Activated T-cell treated with anti-CD3 and anti-CD28 coated beads, Interleukin-2, amount 50 U/mL, for 1 hour (primary cell): Measurements from ENCODE around the gene TRMT13.

Experiments used
- DNase-seq: peaks from one replicate; pipeline ENCODE4 v3.0.0-alpha.2; 2020

Gene TRMT13, protein sequence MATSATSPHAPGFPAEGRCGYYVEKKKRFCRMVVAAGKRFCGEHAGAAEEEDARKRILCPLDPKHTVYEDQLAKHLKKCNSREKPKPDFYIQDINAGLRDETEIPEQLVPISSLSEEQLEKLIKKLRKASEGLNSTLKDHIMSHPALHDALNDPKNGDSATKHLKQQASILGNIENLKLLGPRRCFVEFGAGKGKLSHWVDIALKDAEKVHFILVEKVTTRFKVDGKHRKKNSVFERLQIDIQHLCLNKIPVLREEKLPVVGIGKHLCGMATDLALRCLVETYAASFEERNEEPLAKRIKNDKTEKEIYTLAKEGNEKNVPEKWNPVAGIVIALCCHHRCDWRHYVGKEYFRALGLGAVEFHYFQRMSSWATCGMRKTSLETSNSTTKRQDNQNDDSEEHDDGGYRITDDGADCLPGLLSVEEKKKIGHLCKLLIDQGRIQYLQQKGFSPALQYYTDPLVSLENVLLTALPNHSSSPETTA

DNA sequence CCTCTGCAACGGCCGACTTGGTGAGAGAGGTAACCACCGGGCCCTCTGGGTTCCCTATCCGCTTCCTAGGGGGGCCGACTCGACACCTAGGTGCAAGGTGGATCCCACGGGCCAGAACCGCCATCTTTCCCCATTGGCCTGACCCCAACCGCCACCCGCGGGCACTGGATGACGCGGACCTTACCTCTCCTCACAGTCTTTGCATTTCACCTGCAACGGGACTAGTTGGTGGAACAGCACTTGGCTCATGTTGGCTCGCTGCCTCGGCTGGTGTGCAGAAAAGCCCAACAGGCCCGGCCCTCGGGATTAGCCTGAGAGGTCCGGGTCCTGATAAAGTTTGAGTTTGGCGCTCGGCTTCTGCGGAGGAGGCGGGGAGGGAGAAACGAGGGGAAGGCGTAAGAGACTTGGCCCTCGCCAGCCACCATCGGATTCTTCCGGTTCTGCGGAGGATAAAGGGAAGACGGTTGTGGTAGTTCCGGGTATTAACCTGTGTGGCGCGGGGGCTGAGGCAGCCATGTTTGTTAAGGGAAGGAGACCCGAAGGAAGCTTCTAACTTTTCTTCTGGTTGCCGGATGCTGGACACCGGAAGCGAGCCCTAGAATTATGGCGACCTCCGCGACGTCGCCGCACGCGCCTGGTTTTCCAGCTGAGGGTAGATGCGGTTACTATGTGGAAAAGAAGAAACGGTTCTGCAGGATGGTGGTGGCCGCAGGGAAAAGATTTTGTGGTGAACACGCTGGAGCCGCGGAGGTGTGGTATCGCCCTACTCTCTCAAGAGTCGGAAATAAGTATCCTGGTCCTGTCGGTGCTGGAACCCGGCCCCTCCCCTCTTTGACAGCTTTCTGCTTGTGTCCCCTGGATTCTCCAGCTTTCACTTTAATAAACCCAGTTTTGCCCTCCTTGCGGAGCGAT, at the start of gene TRMT13, which contains the start of gene SASS6:
TRMT13 (plus strand) TSS at position 598 of the 912 bp plus-strand sequence; CDS start at position 604, 6 bp downstream.
SASS6 (minus strand) TSS at position 365 of the 912 bp plus-strand sequence; CDS start at position 249, 116 bp downstream.
- peak; percentile 87 for DNase-seq

DNA sequence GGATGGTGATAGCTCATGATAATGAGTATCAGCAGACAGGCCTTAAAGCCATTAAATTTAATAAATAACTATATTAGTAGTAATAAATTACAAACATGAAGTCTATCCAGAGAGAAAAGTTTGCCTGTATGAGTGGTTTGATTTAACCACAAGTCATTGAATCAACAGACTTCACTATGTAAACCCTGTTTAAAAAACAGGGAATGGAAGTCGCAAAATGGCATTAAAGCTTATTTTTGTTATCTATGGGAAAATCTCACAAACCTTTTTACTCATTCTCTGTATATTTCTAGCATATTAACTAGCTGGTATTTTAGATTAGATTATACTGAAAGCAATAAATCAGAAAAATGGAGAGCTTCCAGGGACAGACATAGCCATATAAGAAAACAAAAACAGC, 45.6 kb upstream of the TRMT13 start:
- DNase-seq = no peak

DNA sequence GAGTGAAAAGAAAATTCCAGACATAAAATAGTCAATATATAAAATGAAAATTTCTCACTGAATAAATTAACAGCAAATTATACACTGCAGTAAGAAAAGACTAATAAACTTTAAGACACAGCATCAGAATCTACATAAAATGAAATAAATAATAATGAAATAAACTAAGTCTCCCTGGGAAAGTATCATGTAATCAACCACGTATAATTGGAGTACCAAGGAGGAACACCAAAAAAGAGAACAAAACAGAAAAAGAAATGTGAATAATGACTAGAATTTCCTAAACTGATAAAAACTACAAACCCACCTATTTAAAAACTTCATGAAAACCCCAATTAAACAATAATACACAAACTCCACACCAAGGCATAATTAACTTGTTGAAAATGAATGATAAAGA, 43.9 kb upstream of the TRMT13 start:
- DNase-seq = no peak

DNA sequence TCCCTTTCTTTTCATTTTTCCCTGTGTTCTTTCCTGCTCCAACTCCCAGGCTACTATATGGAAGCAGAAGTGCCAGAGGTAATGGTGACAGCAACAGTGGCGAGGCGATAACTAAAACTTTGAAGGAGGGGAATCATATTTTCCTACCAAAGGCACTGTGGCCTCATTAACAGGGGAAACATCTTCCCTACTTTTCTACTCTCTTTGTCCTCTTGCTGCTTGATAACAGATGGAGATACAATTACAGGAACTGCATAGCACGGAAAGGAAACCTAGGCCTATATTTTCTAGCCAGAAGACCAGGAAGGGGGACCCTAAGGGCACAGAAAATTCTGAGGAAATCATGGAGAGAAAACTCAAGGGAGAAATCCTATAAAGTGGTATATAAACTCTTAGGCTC, 42.5 kb upstream of the TRMT13 start:
- DNase-seq = no peak

DNA sequence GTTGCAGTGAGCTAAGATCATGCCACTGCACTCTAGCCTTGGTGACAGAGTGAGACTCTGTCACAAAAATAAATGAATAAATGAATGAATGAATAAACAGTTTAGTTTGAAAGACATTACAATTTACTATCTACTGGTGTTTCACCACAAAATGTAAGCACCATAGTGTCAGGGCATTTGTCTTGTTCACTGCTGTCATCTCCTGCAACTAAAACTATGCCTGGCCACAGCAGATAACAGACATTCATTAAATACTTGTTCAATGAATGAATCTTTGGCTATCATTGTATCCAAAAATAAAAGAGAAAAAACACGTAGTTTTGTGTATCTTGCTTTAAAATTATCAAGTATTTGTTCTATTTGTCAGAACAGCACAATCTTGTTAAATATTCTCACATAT, 32.8 kb upstream of the TRMT13 start:
- DNase-seq = no peak

DNA sequence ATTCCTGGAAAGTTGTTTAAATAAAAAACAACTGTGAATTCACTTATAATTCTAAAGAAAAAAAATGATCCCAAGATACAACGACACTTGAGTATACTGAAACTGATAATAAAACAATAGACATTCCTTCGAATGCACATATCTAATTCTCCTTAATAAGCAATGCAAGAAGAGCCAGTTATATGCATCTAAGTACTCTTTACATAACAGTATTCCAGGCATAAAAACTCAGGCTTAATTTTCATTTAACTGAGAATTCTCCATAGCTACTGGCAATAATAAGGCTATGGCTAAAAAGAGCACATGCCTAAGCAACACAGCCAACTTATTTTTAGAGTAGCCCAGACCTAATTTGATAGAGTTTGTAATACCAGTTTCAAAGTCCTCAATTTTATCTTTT, 31.4 kb upstream of the TRMT13 start:
- no peak for DNase-seq

DNA sequence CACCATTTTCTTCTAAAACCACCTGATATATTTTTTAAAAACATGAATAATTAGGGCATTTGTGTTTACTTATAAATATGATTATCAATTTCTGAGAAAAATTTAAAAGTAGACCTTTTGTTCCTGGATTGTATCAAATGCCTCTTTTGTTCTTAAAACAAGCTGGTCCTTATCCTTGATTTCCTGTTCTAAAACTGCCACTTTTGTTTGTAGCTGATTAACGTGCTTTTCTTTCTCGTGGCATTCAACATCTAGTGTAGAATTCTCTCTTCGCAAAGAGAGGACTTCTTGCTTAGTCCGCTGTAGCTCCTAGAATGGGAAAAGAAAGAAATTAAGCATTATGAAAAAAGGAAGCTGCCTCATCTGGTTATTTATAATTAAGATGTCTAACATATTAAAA, 25.3 kb upstream of the TRMT13 start:
- no peak for DNase-seq

DNA sequence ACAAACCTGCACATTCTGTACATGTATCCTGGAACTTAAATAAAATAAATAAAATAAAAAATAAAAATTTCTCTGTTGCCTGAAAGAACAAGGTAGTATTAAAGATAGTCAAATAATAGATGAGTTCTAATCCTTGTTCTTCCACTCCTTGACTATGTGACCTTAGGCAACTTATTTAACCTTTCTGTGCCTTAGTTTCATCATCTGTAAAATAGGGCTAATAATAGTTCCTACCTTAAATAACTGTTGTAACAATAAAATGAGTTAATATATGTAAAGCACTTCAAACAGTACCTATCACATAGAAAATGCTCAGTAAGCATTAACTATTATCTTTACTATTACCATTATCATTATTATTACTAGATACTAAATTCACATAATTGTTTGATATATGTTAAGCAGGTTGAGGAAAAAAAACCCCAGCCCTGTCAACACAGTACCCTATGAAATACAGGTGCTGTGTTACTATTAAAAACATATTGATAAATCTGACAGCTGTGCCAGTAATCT, 23.4 kb upstream of the TRMT13 start:
- no peak for DNase-seq

DNA sequence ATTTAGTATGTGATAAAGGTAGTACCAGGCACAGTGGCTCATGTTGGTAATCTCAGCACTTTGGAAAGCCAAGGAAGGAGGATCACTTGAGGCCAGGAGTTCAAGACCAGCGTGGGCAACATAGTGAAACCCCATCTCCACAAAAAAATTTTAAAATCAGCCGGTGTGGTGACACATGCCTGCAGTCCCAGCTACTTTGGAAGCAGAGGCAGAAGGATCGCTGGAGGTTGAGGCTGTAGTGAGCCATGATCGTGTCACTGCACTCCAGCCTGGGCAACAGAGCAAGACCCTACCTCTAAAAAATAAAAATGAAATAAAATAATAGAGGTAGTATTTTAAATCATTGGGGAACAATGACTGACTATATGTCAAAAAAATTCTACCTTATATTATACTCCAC, 17.4 kb upstream of the TRMT13 start:
- no peak for DNase-seq

DNA sequence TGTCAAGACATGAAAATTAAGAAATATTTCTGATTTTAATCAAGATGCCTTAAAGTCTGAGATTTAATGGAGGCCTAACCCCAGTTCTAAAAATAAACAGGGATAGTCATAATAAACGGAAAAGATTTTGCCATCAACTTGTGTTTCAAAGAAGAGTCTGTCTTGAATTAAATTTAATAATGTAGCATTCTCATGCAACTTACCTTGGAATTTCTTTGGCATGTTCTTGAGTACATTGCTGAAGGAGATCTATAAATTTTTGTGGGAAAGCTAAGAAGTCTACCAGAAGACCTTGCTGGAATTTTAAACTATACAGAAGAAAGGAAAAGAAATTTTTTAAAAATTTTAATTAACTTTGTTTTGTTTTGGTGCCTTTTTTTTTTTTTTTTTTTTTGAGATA, 10.8 kb upstream of the TRMT13 start:
- no peak for DNase-seq

DNA sequence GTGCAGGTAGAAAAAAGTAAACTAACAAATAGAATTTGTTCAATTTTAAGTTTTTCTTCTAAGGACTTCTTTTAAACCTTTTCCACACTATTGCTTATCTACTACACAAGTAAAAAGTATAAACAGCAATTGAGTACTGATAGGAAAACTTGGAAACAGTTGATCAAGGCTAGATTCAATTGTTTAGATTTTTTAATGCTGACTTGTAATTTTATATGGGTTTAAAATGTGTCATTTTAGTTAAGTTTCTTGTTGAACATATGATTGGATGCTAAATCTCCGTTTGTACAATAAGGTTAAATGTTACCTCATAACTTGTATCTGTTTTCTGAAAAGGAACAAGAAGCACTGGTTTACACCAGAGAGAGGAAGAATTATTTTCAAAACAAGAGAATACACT, 5.7 kb upstream of the TRMT13 start:
- DNase-seq = no peak

DNA sequence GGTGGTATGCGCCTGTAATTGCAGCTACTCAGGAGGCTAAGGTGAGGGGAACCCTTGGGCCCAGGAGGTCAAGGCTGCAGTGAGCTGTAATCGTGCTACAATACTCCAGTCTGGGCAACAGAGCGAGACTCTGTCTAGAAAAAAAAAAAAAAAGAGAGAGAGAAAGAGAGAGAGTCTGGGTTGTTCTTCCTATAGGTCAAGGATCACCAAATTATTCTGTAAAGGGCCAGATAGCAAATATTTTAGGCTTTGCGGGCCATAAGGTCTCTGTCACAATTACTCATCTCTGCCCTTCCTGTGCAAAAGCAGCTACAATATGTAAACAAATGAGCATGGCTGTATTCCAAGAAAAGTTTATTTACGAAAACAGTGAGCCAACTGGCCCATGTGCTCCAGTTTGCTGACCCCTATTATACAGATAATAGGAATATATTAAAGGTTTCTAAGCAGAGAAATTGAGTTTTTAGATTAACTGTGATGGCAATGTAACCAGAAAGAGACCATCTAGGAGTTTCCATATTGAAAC, 2.3 kb upstream of the TRMT13 start:
- no peak for DNase-seq

DNA sequence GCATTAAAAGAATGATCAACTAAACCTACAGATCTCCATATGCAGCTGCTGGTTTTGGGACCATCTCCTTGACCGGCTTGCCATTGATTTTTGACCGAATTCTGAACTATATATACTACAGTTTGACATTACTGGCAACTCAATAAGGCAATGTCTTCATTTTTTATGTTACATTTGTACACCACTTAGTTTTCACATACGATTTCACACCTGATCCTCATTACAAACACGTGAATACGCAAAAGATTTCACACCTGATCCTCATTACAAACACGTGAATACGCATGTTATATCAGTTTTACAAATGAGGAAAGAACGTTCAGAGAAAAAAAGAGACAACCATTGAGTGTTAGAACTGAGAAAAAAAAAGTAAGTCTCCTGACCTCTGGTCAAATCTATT, 1.3 kb upstream of the TRMT13 start:
- no peak for DNase-seq

DNA sequence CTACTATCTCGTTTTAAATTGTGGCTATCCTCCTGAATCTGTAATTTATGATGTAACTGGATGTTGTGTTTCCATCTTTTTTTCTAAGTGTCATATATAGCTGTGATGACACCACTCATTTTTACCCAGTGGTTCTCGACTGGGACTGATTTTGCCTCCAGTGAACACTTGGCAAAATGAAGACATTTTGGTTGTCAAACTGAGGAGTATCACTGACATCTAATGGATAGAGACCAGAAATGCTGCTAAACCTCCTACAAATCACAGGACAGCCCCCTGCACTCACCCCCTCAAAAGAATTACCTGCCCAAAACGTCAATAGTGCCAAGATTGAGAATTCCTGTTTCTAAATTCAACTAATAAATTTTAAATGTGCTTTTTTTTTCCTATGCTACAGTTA, 1.9 kb downstream of the TRMT13 start:
- DNase-seq = no peak

DNA sequence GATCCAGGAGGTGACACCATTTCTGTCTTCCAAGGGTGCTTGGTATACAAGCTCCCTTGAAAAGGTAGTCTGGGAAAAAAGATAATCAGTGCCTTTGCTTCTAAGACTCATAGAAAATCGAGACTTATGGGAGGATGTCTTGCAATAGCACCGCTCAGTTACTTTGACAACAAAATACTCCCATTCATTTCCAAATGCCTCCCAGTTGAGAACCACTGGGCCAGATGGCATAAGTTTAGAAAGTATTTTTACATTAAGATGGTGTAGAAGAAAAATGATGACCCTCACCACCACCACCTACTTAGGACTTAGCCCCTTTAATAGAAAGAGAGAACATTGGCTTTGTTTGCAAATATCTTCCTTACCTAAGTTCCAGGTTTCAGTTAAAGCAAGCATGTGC, 4.6 kb downstream of the TRMT13 start:
- no peak for DNase-seq

DNA sequence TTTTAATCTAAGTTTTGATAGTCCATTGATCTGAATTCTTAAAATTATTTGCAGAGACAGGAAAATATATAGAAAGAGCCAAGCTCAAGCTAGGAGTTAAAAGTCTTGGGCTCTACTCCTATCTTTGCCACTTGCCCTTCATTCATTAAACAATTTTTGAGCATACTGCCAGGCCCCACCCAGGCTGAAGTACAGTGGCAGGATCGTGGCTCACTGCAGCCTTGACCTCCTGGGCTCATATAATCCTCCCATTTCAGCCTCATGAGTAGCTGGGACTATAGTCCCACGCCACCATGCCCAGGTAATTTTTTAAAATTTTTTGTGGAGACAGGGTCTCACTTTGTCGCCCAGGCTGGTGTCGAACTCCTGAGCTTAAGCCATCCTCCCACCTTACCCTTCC, 8.2 kb downstream of the TRMT13 start:
- no peak for DNase-seq

DNA sequence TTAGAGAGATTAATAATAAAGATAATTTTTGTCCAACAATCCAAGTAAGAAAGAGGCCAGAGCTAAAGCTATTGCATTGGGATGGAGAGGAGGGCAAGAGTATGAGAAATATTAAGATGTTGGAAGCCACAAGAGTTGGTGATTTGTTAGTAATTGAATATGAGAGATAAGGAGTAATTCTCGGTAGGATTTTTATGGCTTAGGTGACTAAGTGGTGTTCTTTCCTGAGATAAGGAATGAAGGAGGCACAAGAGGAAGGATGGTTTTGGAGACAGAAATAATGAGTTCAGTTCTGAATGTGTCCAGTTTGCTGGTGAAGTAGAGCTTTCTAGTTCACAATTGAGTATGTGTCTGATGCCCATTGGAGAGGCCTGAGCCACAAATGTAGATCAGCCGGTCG, 9.4 kb downstream of the TRMT13 start:
- no peak for DNase-seq

DNA sequence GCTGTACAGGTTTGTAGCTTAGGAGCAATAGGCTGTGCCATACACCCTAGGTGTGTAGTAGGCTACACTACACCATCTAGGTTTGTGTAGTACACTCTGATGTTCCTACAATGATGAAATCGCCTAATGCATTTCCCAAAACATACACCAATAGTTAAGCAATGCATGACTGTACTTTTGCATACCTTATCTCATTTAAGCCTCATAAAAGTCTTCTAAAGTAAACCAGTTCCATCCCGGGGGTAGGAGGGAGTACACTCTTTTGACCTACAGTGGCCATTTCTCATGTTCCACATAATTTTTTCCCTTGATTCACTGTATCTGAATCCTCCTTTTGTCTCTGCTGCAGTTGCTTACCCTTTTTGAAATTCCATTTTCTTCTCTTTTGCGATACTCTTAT, 12.2 kb downstream of the TRMT13 start:
- DNase-seq = no peak

DNA sequence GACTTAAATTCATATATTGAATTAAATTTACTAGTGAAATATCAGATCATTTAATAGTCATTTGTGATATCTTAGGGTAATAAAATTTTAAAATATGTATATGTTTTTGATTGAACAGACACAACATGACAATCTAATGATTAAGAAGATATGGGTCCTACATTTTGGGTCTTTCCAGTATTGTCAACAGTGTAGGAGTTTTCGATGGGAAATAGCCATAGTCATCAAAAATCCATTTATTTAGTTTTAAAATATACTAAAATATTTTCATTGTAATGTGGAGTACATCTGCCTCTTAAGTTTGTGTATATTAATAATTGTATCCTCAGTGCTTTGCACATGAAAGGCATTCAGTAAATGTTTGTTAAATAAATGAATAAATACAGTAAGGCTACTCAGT, 14.0 kb downstream of the TRMT13 start:
- DNase-seq = no peak

DNA sequence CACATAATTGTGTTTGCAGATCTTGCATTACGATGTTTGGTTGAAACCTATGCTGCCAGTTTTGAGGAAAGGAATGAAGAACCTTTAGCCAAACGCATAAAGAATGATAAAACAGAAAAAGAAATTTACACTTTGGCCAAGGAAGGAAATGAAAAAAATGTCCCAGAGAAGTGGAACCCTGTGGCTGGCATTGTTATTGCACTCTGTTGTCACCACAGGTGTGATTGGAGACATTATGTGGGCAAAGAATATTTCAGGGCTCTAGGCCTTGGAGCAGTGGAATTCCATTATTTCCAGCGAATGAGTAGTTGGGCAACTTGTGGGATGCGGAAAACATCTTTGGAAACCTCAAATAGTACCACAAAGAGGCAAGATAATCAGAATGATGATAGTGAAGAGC, 14.9 kb downstream of the TRMT13 start:
- no peak for DNase-seq

DNA sequence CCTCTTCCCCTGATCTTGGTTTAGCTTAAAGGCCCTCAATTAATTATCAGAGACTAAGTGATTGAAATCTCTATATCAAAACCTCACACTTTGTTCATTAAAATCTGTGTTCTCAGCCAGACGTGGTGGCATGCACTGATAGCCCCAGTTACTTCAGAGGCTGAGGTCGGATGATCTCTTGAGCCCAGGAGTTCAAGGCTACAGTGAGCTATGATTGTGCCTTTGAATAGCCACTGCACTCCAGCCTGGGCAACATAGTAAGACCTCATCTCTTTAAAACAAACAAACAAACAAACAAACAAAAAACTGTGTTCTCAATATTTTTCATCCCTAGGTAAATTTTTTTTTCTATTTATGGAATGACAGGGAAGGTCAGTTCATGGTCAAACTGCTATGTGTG, 18.7 kb downstream of the TRMT13 start:
- no peak for DNase-seq

DNA sequence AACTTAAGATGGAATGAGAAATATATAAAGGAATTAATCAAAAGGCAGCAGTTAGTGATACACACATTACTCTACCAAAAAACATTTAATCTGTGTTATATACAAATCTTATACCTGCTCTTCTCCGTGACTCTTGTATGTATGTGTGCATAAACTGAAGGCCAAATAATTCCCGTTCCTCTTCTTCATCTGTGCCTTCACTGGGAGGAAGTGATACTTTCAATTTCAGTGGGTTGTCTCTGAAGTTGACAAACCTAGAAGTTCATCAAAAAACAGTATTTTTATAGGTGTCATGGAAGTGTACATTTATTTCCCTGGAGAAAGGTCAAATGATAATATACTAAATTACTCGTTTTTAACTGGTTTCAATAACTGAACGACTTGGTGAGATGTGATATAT, 19.3 kb downstream of the TRMT13 start:
- DNase-seq = no peak

DNA sequence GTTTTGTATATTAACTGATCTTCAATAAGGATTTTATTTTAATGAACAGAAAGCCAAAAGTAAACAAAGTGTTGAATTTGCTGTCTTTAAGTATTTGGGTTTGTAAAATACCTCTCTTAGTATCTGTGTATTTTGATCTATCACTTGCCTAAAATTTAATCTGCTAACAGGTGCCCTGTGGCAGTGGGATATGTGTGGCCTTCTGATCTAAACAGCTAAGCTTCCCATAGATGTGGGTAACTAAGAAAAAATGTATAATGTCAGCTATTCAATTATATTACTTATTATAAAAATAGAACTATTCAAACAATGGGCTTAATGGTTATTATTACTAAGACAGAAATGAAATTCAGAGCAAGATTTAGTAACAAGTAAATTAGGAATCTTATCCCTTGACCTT, 29.9 kb downstream of the TRMT13 start:
- DNase-seq = no peak
